ENCODE data around the gene KCNJ10.

The KCNJ10 gene

GRCh38 chr1:160030657-160031364 is 39.1 kb downstream of the KCNJ10 start:
- Histone ChIP-seq H3K36me3 (replicated peaks; ENCODE audit: insufficient read depth, low read length) (no peaks in the 10 kb centered on the region), H3F3A (ENCODE audit: insufficient read depth, low read length) (peaks cover 11% of the 10 kb centered on the region), H3K4me1 (ENCODE audit: low read length) (peaks cover 26% of the 10 kb centered on the region), H3K9ac (ENCODE audit: low read length) (peak overlapping the region; percentile 70), H3K79me2 (ENCODE audit: low read length) (peaks cover 27% of the 10 kb centered on the region), H3K4me2 (ENCODE audit: low read depth, low read length) (peak overlapping the region; percentile 79), H2AFZ (ENCODE audit: low read length) (peak overlapping the region; percentile 88), H4K20me1 (ENCODE audit: insufficient read depth, low read length) (no peaks in the 10 kb centered on the region), H3K9me3 (replicated peaks; ENCODE audit: insufficient read depth, low read length) (no peaks in the 10 kb centered on the region), H3K4me3 (ENCODE audit: low read length) (peak overlapping the region; percentile 80), H3K27ac (ENCODE audit: low read length) (peak overlapping the region; percentile 62; the same call in 1 of the 2 replicates), H3K9me2 (replicated peaks; ENCODE audit: insufficient read depth, low read length) (no peaks in the 10 kb centered on the region), H3K27me3 (replicated peaks; ENCODE audit: insufficient read depth, low read length) (no peaks in the 10 kb centered on the region)
- DNase-seq, result peak; percentile 24
- no peak for TF ChIP-seq EZH2phosphoT487 (IDR thresholded peaks at IDR 0.05; ENCODE audit: low read length)

- H3K9me3 ChIP-seq (replicated peaks; ENCODE audit: insufficient read depth, low read length), result no peaks in the 10 kb centered on the region
- H4K20me1 ChIP-seq (ENCODE audit: insufficient read depth, low read length), result no peaks in the 10 kb centered on the region
- no peaks in the 10 kb centered on the region for H3K36me3 ChIP-seq (replicated peaks; ENCODE audit: insufficient read depth, low read length)
- H2AFZ ChIP-seq (ENCODE audit: low read length), result no peak overlapping the region
- H3K79me2 ChIP-seq (ENCODE audit: low read length), result peaks cover 27% of the 10 kb centered on the region
- TF ChIP-seq EZH2 (optimal IDR thresholded peaks at IDR 0.05; ENCODE audit: low read depth, low read length) (no peak), EZH2phosphoT487 (IDR thresholded peaks at IDR 0.05; ENCODE audit: low read length) (no peak), CTCF (IDR thresholded peaks at IDR 0.05; ENCODE audit: low read length) (no peak)
- no peak for DNase-seq
- H3K4me3 ChIP-seq (ENCODE audit: low read length), result no peak overlapping the region
- H3K4me1 ChIP-seq (ENCODE audit: low read length), result peaks cover 26% of the 10 kb centered on the region
- H3F3A ChIP-seq (ENCODE audit: insufficient read depth, low read length), result peaks cover 11% of the 10 kb centered on the region
- no peaks in the 10 kb centered on the region for H3K27me3 ChIP-seq (replicated peaks; ENCODE audit: insufficient read depth, low read length)
- H3K9me2 ChIP-seq (replicated peaks; ENCODE audit: insufficient read depth, low read length), result no peaks in the 10 kb centered on the region
- no peak overlapping the region for H3K27ac ChIP-seq (ENCODE audit: low read length)
- no peak overlapping the region for H3K9ac ChIP-seq (ENCODE audit: low read length)
- no peak overlapping the region for H3K4me2 ChIP-seq (ENCODE audit: low read depth, low read length)
These were observed 41.5 kb downstream of the KCNJ10 start for GRCh38 chr1:160028426-160028825.

GRCh38 chr1:160025314-160025713 is 44.6 kb downstream of the KCNJ10 start:
- H2AFZ ChIP-seq (ENCODE audit: low read length), result no peak overlapping the region
- no peaks in the 10 kb centered on the region for H3K27me3 ChIP-seq (replicated peaks; ENCODE audit: insufficient read depth, low read length)
- H3K9me2 ChIP-seq (replicated peaks; ENCODE audit: insufficient read depth, low read length), result no peaks in the 10 kb centered on the region
- H3F3A ChIP-seq (ENCODE audit: insufficient read depth, low read length), result no peaks in the 10 kb centered on the region; the same call in 1 of the 2 replicates
- H3K4me3 ChIP-seq (ENCODE audit: low read length), result no peak overlapping the region
- H3K79me2 ChIP-seq (ENCODE audit: low read length), result peaks cover 15% of the 10 kb centered on the region
- H3K9ac ChIP-seq (ENCODE audit: low read length), result no peak overlapping the region
- TF ChIP-seq EZH2 (optimal IDR thresholded peaks at IDR 0.05; ENCODE audit: low read depth, low read length) (no peak), CTCF (IDR thresholded peaks at IDR 0.05; ENCODE audit: low read length) (no peak), EZH2phosphoT487 (IDR thresholded peaks at IDR 0.05; ENCODE audit: low read length) (no peak)
- no peak overlapping the region for H3K4me2 ChIP-seq (ENCODE audit: low read depth, low read length)
- peaks cover 15% of the 10 kb centered on the region for H3K4me1 ChIP-seq (ENCODE audit: low read length)
- no peaks in the 10 kb centered on the region for H4K20me1 ChIP-seq (ENCODE audit: insufficient read depth, low read length)
- no peak for DNase-seq
- no peak overlapping the region for H3K27ac ChIP-seq (ENCODE audit: low read length)
- H3K9me3 ChIP-seq (replicated peaks; ENCODE audit: insufficient read depth, low read length), result no peaks in the 10 kb centered on the region
- H3K36me3 ChIP-seq (replicated peaks; ENCODE audit: insufficient read depth, low read length), result no peaks in the 10 kb centered on the region

Data from MM.1S (cell line).